HepG2 (cell line): Measurements from ENCODE around the gene TOPORS. TPM values are rescaled to one million over a fixed set of nuclear protein-coding genes. Genes with fewer than 3 reads are reported as not detected.

Experiments
- ARID2 ChIP-seq: sonication (generic); formaldehyde crosslinking; IDR thresholded peaks from 2 replicates; pipeline ENCODE4 v1.8.1; 2022; ENCODE audit warnings: mild to moderate bottlenecking, missing genetic modification reagents, borderline replicate concordance
- FOXM1 ChIP-seq: sonication (generic); formaldehyde crosslinking; IDR thresholded peaks from 2 replicates; pipeline ENCODE4 v1.5.0; 2020; ENCODE audit warnings: missing genetic modification reagents
- GATA4 ChIP-seq: sonication (generic); IDR thresholded peaks from 2 replicates; pipeline ENCODE4 v1.6.1; 2016; ENCODE audit warnings: antibody characterized with exemption, low read depth, borderline replicate concordance
- GFI1 ChIP-seq: sonication (generic); formaldehyde crosslinking; IDR thresholded peaks from 2 replicates; pipeline ENCODE4 v1.5.0; 2020; ENCODE audit warnings: missing genetic modification reagents, mild to moderate bottlenecking, borderline replicate concordance
- KMT2A ChIP-seq: sonication (generic); formaldehyde crosslinking; IDR thresholded peaks from 2 replicates; pipeline ENCODE4 v1.4.0; 2020; ENCODE audit warnings: missing genetic modification reagents
- MAFK ChIP-seq, 2 experiments: IDR thresholded peaks in 1 of 2; conservative IDR thresholded peaks in 1 of 2; 2 replicates each; pipeline ENCODE4 v1.6.1; 2011; ENCODE audit warnings: improper control_type of control experiment in 2 of 2, low read length in 2 of 2
- MLX ChIP-seq: IDR thresholded peaks from 2 replicates; pipeline ENCODE4 v1.6.1; 2016
- MTF2 ChIP-seq: sonication (generic); formaldehyde crosslinking; IDR thresholded peaks from 2 replicates; pipeline ENCODE4 v1.5.0; 2020; ENCODE audit warnings: missing genetic modification reagents, borderline replicate concordance
- NCOA2 ChIP-seq: sonication (generic); formaldehyde crosslinking; IDR thresholded peaks from 2 replicates; pipeline ENCODE4 v1.8.0; 2022; ENCODE audit warnings: inconsistent platforms
- PCBP2 ChIP-seq: fragments of 200-400 bp; formaldehyde crosslinking; optimal IDR thresholded peaks from 2 replicates; pipeline ENCODE3; 2018; ENCODE audit warnings: low read length, low read depth; ENCODE audit not compliant: poor library complexity, severe bottlenecking
- PTBP1 ChIP-seq: fragments of 200-400 bp; formaldehyde crosslinking; IDR thresholded peaks from 2 replicates; pipeline ENCODE4 v1.6.1; 2018; ENCODE audit warnings: low read length, low read depth; ENCODE audit not compliant: poor library complexity, severe bottlenecking
- RAD51 ChIP-seq: fragments of 450-650 bp; IDR thresholded peaks from 2 replicates; pipeline ENCODE4 v1.6.1; 2016; ENCODE audit warnings: borderline replicate concordance
- TEF ChIP-seq: sonication (generic); formaldehyde crosslinking; IDR thresholded peaks from 2 replicates; pipeline ENCODE4 v1.5.0; 2020; ENCODE audit warnings: missing genetic modification reagents
- YY1 ChIP-seq: IDR thresholded peaks from 2 replicates; pipeline ENCODE4 v1.6.1; 2011; ENCODE audit warnings: low read length, low read depth, moderate library complexity, mild to moderate bottlenecking; ENCODE audit not compliant: insufficient read depth, insufficient replicate concordance
- ZBTB38 ChIP-seq: sonication (generic); formaldehyde crosslinking; IDR thresholded peaks from 2 replicates; pipeline ENCODE4 v1.5.1; 2020; ENCODE audit warnings: mild to moderate bottlenecking, missing genetic modification reagents
- ZMYM2 ChIP-seq: sonication (generic); formaldehyde crosslinking; IDR thresholded peaks from 2 replicates; pipeline ENCODE4 v1.8.0; 2022; ENCODE audit warnings: mild to moderate bottlenecking, missing genetic modification reagents
- ZNF329 ChIP-seq: sonication (generic); formaldehyde crosslinking; IDR thresholded peaks from 2 replicates; pipeline ENCODE4 v1.9.0; 2021; ENCODE audit warnings: low read depth, mild to moderate bottlenecking, missing genetic modification reagents
- ZNF337 ChIP-seq: sonication (generic); formaldehyde crosslinking; IDR thresholded peaks from 2 replicates; pipeline ENCODE4 v1.5.1; 2020; ENCODE audit warnings: missing genetic modification reagents, low read depth, mild to moderate bottlenecking, borderline replicate concordance
- ZNF563 ChIP-seq: sonication (generic); formaldehyde crosslinking; IDR thresholded peaks from 2 replicates; pipeline ENCODE4 v1.8.0; 2022; ENCODE audit warnings: mild to moderate bottlenecking, moderate library complexity, missing genetic modification reagents
- ZNF644 ChIP-seq: IDR thresholded peaks from 2 replicates; pipeline ENCODE4 v1.6.1; 2016; ENCODE audit warnings: low read depth
- ZSCAN31 ChIP-seq: sonication (generic); formaldehyde crosslinking; IDR thresholded peaks from 2 replicates; pipeline ENCODE4 v1.5.0; 2020; ENCODE audit warnings: low read depth, mild to moderate bottlenecking, missing genetic modification reagents
- polyA plus RNA-seq, 8 experiments: library from polyadenylated mRNA; depleted of rRNA in 3 of 8; stranded (reverse) in 7 of 8; unstranded in 1 of 8; fragments of >200 nt; fragmentation: Illumina TruSeq in 4 of 8; extraction: Trizol in 4 of 8; gene quantifications; 2 replicates each; pipeline versions ENCODE4 v1.2.1 to v1.2.3, GENCODE V29; 2011 to 2016; ENCODE audit warnings: low read depth in 4 of 8, missing spikeins in 1 of 8, mixed read lengths in 1 of 8; ENCODE audit not compliant: insufficient read depth in 1 of 8
- total RNA-seq, 5 experiments: library from RNA; depleted of rRNA; stranded (reverse); fragments of >200 nt; fragmentation: Illumina TruSeq; extraction: Trizol; gene quantifications; 2 replicates each; pipeline ENCODE4 v1.2.3, GENCODE V29; 2016; ENCODE audit warnings: low read depth in 1 of 5
- TF ChIP-seq, protein P1 (sequence below): IDR thresholded peaks from 2 replicates; pipeline ENCODE4 v1.6.1; 2018; ENCODE audit warnings: missing genetic modification reagents, mild to moderate bottlenecking, missing compliant biosample characterization
- TF ChIP-seq, protein P2 (sequence below): sonication (generic); formaldehyde crosslinking; IDR thresholded peaks from 2 replicates; pipeline ENCODE4 v1.8.1; 2023; ENCODE audit warnings: missing genetic modification reagents, inconsistent platforms, borderline replicate concordance
- TF ChIP-seq, protein P3 (sequence below): sonication (generic); formaldehyde crosslinking; IDR thresholded peaks from 2 replicates; pipeline ENCODE4 v1.5.0; 2020; ENCODE audit warnings: missing genetic modification reagents

TOPORS gene
- total and polyA plus RNA-seq, 2 of the 13 experiments (the other 11 are each of a cell fraction or from before 2014, with no cell fraction given), result 6.8 to 19.6 TPM

GRCh38 chr9:32552172-32552872, at the start of gene TOPORS, which contains the start of gene SMIM27 (continued):
- TF ChIP-seq, protein P1, sequence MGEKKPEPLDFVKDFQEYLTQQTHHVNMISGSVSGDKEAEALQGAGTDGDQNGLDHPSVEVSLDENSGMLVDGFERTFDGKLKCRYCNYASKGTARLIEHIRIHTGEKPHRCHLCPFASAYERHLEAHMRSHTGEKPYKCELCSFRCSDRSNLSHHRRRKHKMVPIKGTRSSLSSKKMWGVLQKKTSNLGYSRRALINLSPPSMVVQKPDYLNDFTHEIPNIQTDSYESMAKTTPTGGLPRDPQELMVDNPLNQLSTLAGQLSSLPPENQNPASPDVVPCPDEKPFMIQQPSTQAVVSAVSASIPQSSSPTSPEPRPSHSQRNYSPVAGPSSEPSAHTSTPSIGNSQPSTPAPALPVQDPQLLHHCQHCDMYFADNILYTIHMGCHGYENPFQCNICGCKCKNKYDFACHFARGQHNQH, result peak; percentile 75
- TF ChIP-seq FOXM1 (no peak), ZNF329 (CRISPR knock-in tag) (no peak), YY1 (peak; percentile 99), ZBTB38 (CRISPR knock-in tag) (peak; percentile 80; the same call in 1 of the 2 replicates), ZNF337 (CRISPR knock-in tag) (0 out of 2 replicates have a peak, but pooled peaks have one; percentile 23), MAFK (conservative IDR thresholded peaks at IDR 0.05 in 1 of 2, IDR thresholded peaks at IDR 0.05 in 1 of 2; ENCODE audit: low read length in 2 of 2) (no peak), KMT2A (peak; percentile 66; the same call in 1 of the 2 replicates), PTBP1 (no peak), RAD51 (peak; percentile 96), ZNF644 (CRISPR knock-in tag) (no peak), ARID2 (CRISPR knock-in tag) (0 out of 2 replicates have a peak, but pooled peaks have one; percentile 53), PCBP2 (no peak), MTF2 (CRISPR knock-in tag) (no peak), ZMYM2 (CRISPR knock-in tag) (no peak), NCOA2 (no peak; the same call in 1 of the 2 replicates), GATA4 (no peak), GFI1 (CRISPR knock-in tag) (no peak; the same call in 1 of the 2 replicates), MLX (CRISPR knock-in tag) (peak; percentile 80), TEF (CRISPR knock-in tag) (no peak), ZSCAN31 (CRISPR knock-in tag) (peak; percentile 56; the same call in 1 of the 2 replicates), ZNF563 (CRISPR knock-in tag) (peak; percentile 76; the same call in 1 of the 2 replicates)
- TF ChIP-seq, protein P2, sequence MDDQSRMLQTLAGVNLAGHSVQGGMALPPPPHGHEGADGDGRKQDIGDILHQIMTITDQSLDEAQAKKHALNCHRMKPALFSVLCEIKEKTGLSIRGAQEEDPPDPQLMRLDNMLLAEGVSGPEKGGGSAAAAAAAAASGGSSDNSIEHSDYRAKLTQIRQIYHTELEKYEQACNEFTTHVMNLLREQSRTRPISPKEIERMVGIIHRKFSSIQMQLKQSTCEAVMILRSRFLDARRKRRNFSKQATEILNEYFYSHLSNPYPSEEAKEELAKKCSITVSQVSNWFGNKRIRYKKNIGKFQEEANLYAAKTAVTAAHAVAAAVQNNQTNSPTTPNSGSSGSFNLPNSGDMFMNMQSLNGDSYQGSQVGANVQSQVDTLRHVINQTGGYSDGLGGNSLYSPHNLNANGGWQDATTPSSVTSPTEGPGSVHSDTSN (CRISPR knock-in tag), result no peak
- TF ChIP-seq, protein P3, sequence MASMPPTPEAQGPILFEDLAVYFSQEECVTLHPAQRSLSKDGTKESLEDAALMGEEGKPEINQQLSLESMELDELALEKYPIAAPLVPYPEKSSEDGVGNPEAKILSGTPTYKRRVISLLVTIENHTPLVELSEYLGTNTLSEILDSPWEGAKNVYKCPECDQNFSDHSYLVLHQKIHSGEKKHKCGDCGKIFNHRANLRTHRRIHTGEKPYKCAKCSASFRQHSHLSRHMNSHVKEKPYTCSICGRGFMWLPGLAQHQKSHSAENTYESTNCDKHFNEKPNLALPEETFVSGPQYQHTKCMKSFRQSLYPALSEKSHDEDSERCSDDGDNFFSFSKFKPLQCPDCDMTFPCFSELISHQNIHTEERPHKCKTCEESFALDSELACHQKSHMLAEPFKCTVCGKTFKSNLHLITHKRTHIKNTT (CRISPR knock-in tag), result no peak
